ENCODE measurements around the gene NF1.

GRCh38 chr17:31357839-31358394 lies 263.1 kb downstream of the NF1 start:
- TF ChIP-seq CTCF (IDR thresholded peaks at IDR 0.05) = no peak
- no peak for TF ChIP-seq POLR2A (IDR thresholded peaks at IDR 0.05)

Data from tibial nerve (tissue), 3 donors.